Adipose tissue (tissue), 3 donors: ENCODE data around the gene CNTFR. TPM values are rescaled to one million over a fixed set of nuclear protein-coding genes. Genes with fewer than 3 reads are reported as not detected.

Experiments
- H3K27ac ChIP-seq: one replicate; pipeline ENCODE4 v1.5.1; 2013; ENCODE audit warnings: low read depth, low read length
- WGBS, 3 donors: extraction: QIAGEN DNeasy Blood & Tissue Kit; methylation state at CpG; one replicate each; pipeline ENCODE4 v1.1.7; 2013; 5-methylcytosine and 5-hydroxymethylcytosine counted together
- polyA plus RNA-seq, 3 donors: library from polyadenylated mRNA; stranded (reverse); fragments of 200-250 nt; gene quantifications; one replicate each; pipeline ENCODE4 v1.2.3, GENCODE V29; 2013
- donor health status: healthy with polysubstance abuse.
- donor health status: Bipolar disorder and iron deficiency.
- donor health status: healthy.

Gene CNTFR
- polyA plus RNA-seq, 3 donors = 18.9 to 174 (median 82.9) TPM

DNA sequence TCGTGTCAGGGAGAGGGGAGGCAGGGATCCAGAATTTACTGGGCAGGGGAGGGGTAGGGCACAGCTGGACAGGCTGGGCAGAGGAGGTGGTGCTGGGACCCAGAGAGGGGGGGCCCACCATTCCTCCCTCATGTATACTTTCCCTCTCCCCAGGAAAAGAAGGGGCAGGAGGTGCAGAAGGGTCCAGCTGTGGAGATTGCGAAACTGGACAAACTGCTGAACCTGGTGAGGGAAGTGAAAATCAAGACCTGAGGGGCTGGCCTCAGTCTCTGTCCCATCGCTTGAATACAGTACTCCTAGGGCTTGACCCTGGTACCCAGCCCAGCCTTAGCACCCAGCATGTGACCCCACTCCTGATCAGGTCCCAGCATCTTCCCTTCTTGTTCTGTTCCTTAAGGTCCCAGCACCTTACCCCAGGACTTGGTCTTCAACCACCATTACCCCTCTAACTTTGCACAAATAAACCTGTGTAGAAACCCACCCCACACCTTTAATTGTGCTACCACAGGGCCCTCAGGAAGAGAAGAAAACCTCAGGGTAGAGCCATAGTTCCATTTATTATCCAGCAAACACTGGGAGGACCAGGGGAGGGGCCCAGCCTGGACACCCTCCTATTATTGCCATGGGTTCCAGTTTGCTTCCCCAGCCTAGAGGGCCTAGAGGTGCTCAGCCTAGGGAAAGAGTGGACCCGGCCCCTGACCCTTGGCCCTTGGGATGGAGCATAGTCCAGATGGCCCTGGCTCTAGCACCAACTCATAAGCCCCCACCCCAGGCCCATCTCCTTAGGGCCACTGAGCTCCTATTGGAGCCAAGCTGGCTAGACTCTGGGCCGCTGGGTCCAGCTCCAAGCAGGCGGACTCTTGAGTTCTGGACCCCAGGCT, 68.8 kb downstream of the CNTFR start:
- no peak overlapping the region for H3K27ac ChIP-seq
- 93 to 96% (median 95%) methylated on average over 6 of the region's 6 CpGs for WGBS, 3 donors

DNA sequence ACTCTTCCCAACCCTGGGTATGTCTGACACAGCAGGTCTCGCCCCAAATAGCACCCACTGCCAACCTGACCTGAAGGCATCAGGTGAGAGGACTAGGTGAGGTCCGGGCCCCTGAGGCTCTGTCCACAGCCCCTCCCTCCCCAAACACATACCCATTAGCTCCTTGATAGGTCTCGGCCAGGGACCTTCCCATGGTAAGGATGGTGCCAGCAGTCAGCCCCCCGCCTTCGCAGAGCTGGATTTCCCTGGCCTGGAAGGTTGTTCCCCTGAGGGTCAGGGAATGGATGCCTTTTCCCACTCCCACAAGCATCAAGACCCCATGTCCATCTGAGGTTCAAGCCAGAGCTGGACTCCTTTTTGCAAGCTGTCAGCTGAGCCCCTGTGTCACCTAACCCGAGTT, 69.4 kb downstream of the CNTFR start:
- no peak overlapping the region for H3K27ac ChIP-seq
- WGBS, 3 donors = 88 to 92% (median 89%) methylated on average over 6 of the region's 6 CpGs

DNA sequence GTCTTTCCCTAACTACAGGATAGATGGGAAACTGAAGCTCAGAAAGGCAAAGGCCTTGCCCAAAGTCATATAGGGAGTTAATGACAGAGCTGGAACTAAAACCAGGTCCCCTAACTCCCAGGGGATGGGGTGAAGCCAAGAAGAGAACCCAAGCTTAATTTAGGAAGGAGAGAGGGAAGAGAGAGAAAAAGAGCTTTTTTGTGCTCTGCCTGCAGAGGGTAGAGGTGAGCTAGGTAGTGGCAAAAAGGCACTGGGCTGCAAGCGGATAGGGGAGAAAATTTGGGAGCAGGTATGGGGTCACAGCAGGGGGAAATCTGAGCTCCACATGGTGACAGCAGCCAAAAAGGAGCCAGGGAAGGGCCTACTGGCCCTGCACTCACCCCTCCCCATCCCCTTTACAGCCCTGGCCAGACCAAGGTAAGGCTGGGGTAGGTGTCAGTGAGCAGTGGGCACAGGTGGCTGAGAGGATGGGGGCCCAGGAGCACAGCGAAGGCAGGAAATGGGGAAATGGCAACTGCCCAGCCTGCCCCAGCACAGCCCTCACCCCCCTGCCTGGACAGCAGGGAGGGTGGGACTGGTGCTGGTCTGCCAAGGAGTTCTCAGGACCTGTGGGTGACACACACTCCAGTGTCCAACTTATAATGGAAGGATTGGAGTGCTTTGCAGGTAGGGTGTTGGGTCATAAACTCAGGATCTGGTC, 70.1 kb downstream of the CNTFR start:
- 74 to 83% (median 81%) methylated on average over 2 of the region's 2 CpGs for WGBS, 3 donors
- no peak overlapping the region for H3K27ac ChIP-seq

DNA sequence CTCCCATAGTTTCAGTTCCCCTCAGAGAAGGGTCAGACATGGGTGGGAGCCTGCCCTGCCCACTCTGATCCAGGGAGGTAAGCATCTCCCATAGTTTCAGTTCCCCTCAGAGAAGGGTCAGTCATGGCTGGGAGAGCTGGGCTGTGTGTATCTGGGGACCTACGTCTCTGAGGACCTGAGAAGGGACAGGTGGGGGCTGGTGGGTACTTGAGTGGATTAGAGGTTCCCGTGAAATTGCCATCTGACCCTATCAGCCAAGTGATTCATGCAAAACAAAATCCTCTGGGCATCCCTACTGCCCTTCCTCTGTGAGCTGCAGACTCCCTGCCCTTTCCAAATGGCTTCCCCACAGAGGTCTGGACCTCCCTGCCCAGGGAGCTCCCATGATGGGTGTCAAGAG, 70.6 kb downstream of the CNTFR start:
- WGBS, 3 donors = 86 to 92% (median 88%) methylated on average over 2 of the region's 2 CpGs
- H3K27ac ChIP-seq = no peak overlapping the region

- WGBS, 3 donors = 68 to 83% (median 77%) methylated on average over 6 of the region's 6 CpGs
- H3K27ac ChIP-seq = no peak overlapping the region
Observed at GRCh38 chr9:34518110-34518616, 71.4 kb downstream of the CNTFR start.

GRCh38 chr9:34517185-34517584, 72.3 kb downstream of the CNTFR start:
- H3K27ac ChIP-seq = no peak overlapping the region
- WGBS, 3 donors = 84 to 91% (median 90%) methylated on average over 7 of the region's 7 CpGs

DNA sequence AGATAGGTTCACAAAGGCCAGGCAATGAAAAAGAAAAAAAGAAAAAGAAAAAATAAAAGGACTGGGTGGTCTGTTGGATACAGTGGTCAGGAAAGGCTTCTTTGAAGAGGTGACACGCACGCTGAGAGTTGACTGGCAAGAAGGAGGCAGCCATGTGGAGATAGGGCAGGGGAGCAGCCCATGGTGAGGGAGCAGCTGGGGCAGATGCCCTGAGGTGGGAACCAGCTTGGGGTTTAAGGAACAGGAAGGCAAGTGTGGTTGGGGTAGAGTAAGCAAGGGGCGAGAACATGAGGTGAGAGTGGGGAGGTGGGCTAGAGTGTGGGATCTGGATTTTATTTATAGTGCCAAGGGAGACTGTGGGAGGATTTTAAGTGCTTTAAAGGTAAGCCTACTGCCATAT, 73.6 kb downstream of the CNTFR start:
- H3K27ac ChIP-seq = no peak overlapping the region
- 86 to 90% (median 90%) methylated on average over 3 of the region's 3 CpGs for WGBS, 3 donors

DNA sequence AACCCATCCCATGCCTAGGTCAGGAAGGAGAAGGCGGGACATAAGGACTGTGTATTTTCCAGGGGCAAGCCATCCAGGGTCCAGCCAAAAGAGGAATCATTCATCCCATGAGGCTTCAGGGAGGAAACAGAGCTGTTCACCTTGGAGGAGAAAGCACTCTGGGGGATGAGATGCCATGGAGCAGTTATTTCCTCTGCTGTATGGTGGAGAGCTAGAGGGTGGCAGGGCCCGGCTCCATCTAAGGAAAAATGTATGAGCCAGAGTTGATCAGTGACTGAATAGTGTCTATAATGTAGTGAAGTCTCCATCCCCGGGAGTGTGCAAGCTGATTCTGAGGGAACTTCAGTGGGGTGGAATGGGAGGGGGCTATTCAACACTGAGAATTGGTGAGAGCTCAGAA, 74.7 kb downstream of the CNTFR start:
- no peak overlapping the region for H3K27ac ChIP-seq
- WGBS, 3 donors = 81 to 91% (median 90%) methylated on average over 3 of the region's 3 CpGs

DNA sequence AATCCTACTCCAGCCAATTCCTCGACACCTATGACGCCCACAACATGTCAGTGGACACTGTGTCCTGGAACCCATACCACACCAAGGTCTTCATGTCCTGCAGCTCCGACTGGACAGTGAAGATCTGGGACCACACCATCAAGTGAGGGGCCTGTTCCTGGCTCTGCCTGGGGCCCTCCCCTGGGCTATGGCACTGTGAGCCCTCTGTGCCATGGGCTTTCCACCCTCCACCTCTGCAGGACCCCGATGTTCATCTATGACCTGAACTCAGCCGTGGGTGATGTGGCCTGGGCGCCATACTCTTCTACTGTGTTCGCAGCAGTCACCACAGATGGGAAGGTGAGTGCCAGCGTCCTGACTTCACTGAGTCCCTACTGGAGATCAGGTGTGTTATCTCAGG, 75.1 kb downstream of the CNTFR start:
- 89 to 91% (median 91%) methylated on average over 8 of the region's 8 CpGs for WGBS, 3 donors
- no peak overlapping the region for H3K27ac ChIP-seq

DNA sequence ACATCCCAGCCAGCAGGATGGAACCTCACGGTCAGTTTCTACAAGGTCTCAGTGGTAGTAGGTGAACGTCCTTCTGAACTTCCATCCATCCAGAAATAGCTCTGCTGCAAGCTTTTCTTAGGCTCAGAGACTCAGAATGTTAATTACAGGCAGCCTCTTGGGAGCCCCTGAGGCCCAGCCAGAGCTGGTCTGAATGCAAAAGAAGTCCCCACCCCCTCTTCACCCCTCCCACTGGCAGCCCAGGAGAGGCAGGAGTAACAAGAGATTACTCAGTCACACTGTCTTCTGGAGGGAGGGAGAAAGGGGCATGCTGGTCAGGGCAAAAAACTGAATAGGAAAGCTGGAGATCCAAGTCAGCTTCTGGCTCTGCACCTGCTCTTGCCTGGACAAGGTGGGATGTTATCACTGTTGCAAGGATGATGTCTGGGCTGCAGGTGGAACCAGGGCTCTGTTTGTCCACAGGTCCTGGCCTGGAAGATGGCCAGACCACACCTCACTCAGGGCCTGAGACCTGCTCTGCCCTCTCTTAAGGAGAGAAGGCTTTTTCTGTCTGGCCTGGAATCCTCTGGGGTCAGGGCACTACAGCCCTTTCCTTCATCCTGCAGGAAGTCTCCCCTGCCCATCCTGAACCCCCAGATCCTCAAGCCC, 75.8 kb downstream of the CNTFR start:
- no peak overlapping the region for H3K27ac ChIP-seq

DNA sequence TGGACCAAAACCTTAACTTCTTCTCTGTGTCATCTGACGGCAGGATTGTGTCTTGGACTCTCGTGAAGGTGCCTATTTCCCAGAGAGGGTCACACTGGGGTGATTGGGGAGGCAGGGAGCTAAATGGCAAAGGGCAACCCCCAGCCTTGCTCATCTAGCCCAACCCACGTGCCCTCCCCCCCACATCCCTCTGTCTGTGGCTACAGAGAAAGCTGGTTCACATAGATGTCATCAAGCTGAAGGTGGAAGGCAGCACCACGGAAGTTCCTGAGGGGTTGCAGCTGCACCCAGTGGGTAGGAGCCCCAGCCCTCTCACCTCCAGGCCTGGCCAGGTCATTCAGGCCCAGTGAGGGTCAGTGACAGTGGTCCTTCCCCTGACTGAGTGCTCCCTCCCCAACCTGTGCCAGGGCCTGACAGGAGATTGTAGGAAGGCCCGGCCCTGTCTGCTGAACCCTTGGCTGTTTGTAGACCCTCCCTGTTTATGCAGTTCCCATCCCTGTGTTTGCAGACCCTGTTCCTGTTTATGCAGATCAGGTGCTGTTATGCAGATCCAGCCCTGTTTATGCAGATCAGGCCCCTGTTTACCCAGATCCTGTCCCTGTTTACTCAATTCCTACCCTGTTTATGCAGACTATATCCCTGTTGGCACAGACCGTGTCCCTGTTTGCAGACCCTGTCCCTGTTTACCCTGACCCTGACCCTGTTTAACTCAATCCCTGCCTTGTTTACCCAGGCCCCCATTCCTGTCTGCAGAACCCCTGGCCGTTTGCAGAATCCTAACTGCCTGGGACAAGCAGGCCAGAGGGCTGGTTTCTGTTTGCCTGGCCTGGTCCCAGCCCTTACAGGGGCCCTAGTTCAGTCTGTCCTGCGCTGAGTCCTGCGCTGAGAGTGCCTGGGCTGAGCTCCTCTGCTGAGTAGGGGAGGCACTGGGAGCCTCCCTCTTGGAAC, 77.1 kb downstream of the CNTFR start:
- no peak overlapping the region for H3K27ac ChIP-seq
- WGBS, 3 donors = 66 to 79% (median 78%) methylated on average over 9 of the region's 9 CpGs

More for the DNA sequence above, 75.8 kb downstream of the CNTFR start:
- 58 to 76% (median 72%) methylated on average over 2 of the region's 2 CpGs for WGBS, 3 donors

DNA sequence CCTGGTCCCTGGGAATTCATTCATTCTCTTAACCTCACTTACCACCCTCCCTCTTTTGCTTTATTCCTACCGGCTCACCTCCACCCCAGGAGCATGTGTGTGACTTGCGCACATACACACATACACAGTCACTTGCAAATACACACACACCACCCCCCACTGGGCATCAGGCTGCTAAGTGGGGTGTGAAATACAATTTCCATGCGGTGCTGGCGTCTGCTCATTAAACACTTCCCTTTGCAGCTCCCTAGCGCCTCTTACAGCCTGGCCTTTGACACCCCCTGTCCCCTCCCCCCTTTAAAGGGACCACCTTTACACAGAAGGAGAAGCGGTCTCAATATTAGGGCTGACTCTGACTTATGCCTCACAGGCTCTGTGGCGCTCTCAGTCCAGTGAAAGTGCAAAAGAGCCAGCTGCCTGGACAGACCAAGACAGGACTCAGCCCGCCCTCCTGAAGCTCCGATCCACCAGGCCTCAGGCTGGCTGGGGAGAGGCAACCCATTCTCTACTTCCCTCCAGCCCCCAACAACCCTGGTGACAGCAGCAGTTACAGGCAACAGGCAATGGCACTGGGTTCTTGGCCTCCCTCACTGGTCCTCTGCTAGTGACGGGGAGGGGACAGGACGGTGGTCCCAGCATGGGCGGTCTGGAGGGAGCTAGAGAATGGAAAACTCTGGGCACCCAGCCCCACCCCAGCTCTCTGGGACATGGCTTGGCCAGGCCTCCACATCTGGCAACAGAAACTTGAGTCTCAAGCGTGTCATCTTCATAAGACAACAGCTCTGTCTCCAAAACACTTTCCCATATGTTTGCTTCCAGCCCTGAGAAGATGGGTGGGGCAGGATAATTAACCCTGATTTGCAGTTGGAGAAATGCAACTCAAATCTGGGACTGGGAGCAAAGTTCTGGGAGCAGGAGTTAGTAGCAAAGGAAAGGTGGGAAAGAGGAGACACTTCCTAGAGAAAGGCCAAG, 78.7 kb downstream of the CNTFR start:
- no peak overlapping the region for H3K27ac ChIP-seq
- WGBS, 3 donors = 68 to 80% (median 72%) methylated on average over 13 of the region's 13 CpGs

DNA sequence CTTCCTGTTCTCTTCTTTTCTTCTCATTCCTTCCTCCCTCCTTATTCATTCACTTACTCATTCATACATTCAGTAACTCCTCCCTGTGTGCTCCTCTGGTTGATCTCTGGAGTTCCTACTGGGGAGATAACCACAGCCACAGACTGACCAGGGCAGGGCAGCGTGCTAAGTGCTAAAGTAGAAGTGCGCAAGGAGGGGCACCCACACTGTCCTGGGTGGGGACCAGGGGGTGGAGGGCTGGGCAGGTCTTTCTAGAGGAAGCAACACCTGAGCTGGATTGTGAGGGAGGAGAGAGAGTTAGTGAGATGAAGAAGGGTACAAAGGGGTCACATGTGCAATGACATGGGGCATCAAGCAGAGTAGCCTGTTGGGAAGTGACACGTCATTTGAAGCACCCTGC, 80.6 kb downstream of the CNTFR start:
- WGBS, 3 donors = 75 to 98% (median 96%) methylated on average over 3 of the region's 3 CpGs
- no peak overlapping the region for H3K27ac ChIP-seq

GRCh38 chr9:34508463-34508862, 81.1 kb downstream of the CNTFR start:
- H3K27ac ChIP-seq = no peak overlapping the region
- 88 to 92% (median 92%) methylated on average over 3 of the region's 3 CpGs for WGBS, 3 donors

DNA sequence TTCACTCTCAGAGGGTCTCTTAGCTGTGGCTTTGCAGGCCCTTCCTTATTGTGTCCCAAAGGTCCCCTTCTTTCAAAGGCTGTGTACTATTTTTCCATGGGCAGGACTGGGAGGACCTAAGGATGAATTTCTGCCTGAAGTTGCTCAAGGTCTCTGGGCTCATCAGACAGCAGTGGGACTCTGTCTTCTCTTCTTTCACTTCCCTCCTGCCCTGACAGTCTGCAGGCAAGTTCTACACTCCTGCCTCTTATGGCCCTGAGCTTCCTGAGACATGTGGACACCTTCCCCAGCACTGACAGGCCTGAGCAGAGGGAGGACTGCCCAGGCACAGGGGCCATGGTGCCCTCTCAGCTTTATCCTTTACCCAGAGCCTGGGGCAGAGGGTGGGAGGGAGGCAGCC, 81.6 kb downstream of the CNTFR start:
- H3K27ac ChIP-seq = no peak overlapping the region

GRCh38 chr9:34507556-34507955, 82.0 kb downstream of the CNTFR start:
- WGBS, 3 donors = 81 to 86% (median 84%) methylated on average over 5 of the region's 5 CpGs
- H3K27ac ChIP-seq = no peak overlapping the region

DNA sequence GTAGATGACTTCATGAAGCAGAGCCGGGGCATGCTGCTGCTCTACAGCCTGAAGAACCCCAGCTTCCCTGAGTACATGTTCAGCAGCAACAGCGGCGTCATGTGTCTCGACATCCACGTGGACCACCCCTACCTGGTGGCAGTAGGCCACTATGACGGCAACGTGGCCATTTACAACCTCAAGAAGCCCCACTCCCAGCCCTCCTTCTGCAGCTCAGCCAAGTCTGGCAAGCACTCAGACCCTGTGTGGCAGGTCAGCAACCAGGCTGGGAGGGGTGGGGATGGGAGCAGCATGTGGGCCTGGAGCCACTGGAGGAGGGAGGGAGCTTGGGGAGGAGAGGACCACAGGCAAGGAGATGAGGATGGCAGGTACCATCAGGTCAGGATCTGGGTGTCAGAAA, 82.9 kb downstream of the CNTFR start:
- no peak overlapping the region for H3K27ac ChIP-seq
- 87 to 94% (median 90%) methylated on average over 7 of the region's 7 CpGs for WGBS, 3 donors
